ENCODE data around the gene SLC2A9.
A peak's percentile ranks its signal among the peaks of the same experiment; 100 is the strongest.

SLC2A9 gene

GRCh38 chr4:10019521-10020051, 1.7 kb downstream of the SLC2A9 start:
- no peak for DNase-seq
- peaks cover 30 to 49% of the 10 kb centered on the region in 2 donors for H3K4me1 Mint-ChIP-seq
- no peak for ATAC-seq (replicated peaks)
- H3K27ac Mint-ChIP-seq: no peak overlapping the region
- peak overlapping the region; percentile 87 to 90 for H3K4me3 Mint-ChIP-seq
- no peaks in the 10 kb centered on the region for H3K36me3 Mint-ChIP-seq
- no peaks in the 10 kb centered on the region for H3K27me3 Mint-ChIP-seq
- no peaks in the 10 kb centered on the region for H3K9me3 Mint-ChIP-seq

GRCh38 chr4:10018818-10019461, 2.4 kb downstream of the SLC2A9 start:
- peak overlapping the region; percentile 96 for H3K27ac Mint-ChIP-seq
- H3K36me3 Mint-ChIP-seq: no peaks in the 10 kb centered on the region
- ATAC-seq (replicated peaks) (peak; percentile 97 to 98), DNase-seq (peak; percentile 89)
- no peaks in the 10 kb centered on the region for H3K9me3 Mint-ChIP-seq
- H3K27me3 Mint-ChIP-seq: no peaks in the 10 kb centered on the region
- H3K4me1 Mint-ChIP-seq: peaks cover 28 to 46% of the 10 kb centered on the region in 2 donors
- peak overlapping the region; percentile 87 to 90 for H3K4me3 Mint-ChIP-seq

- no peaks in the 10 kb centered on the region for H3K36me3 Mint-ChIP-seq
- ATAC-seq (replicated peaks): no peak
These were observed 4.0 kb downstream of the SLC2A9 start for GRCh38 chr4:10017037-10017893.

GRCh38 chr4:10016169-10016568, 5.1 kb downstream of the SLC2A9 start:
- no peaks in the 10 kb centered on the region for H3K36me3 Mint-ChIP-seq
- peaks cover 15 to 29% of the 10 kb centered on the region in 2 donors for H3K4me1 Mint-ChIP-seq
- no peak for DNase-seq
- ATAC-seq (replicated peaks): no peak
- no peaks in the 10 kb centered on the region for H3K27me3 Mint-ChIP-seq
- no peaks in the 10 kb centered on the region for H3K9me3 Mint-ChIP-seq
- H3K27ac Mint-ChIP-seq: no peak overlapping the region
- no peak overlapping the region for H3K4me3 Mint-ChIP-seq

More at GRCh38 chr4:10017037-10017893, 4.0 kb downstream of the SLC2A9 start:
- no peak for DNase-seq
- H3K4me1 Mint-ChIP-seq: peaks cover 15 to 29% of the 10 kb centered on the region in 2 donors
- H3K9me3 Mint-ChIP-seq: no peaks in the 10 kb centered on the region
- no peak overlapping the region for H3K27ac Mint-ChIP-seq
- no peak overlapping the region for H3K4me3 Mint-ChIP-seq
- no peaks in the 10 kb centered on the region for H3K27me3 Mint-ChIP-seq

GRCh38 chr4:10015140-10015753, 6.0 kb downstream of the SLC2A9 start:
- no peak overlapping the region for H3K27ac Mint-ChIP-seq
- H3K4me3 Mint-ChIP-seq: no peak overlapping the region
- no peaks in the 10 kb centered on the region for H3K27me3 Mint-ChIP-seq
- DNase-seq (no peak), ATAC-seq (replicated peaks) (no peak)
- no peaks in the 10 kb centered on the region for H3K9me3 Mint-ChIP-seq
- H3K36me3 Mint-ChIP-seq: no peaks in the 10 kb centered on the region
- H3K4me1 Mint-ChIP-seq: peaks cover 10 to 22% of the 10 kb centered on the region in 2 donors

- peak; percentile 40 to 44 for ATAC-seq (replicated peaks)
- peaks cover 4 to 10% of the 10 kb centered on the region in 2 donors for H3K4me1 Mint-ChIP-seq
- no peak for DNase-seq
- H3K9me3 Mint-ChIP-seq: no peaks in the 10 kb centered on the region
- H3K4me3 Mint-ChIP-seq: no peak overlapping the region
- no peaks in the 10 kb centered on the region for H3K36me3 Mint-ChIP-seq
- H3K27ac Mint-ChIP-seq: no peak overlapping the region
- no peaks in the 10 kb centered on the region for H3K27me3 Mint-ChIP-seq
These were observed 7.6 kb downstream of the SLC2A9 start for GRCh38 chr4:10013722-10014121.

- Mint-ChIP-seq H3K27ac (no peak overlapping the region), H3K4me3 (no peak overlapping the region), H3K36me3 (no peaks in the 10 kb centered on the region), H3K27me3 (no peaks in the 10 kb centered on the region), H3K9me3 (no peaks in the 10 kb centered on the region), H3K4me1 (peaks cover 8 to 18% of the 10 kb centered on the region in 2 donors)
- ATAC-seq (replicated peaks) (no peak), DNase-seq (no peak)
These were observed 9.4 kb downstream of the SLC2A9 start for GRCh38 chr4:10011885-10012284.

GRCh38 chr4:10011277-10011676, 10.0 kb downstream of the SLC2A9 start:
- H3K27ac Mint-ChIP-seq: no peak overlapping the region
- no peaks in the 10 kb centered on the region for H3K9me3 Mint-ChIP-seq
- H3K4me3 Mint-ChIP-seq: no peak overlapping the region
- no peak for DNase-seq
- ATAC-seq (replicated peaks): no peak
- H3K36me3 Mint-ChIP-seq: no peaks in the 10 kb centered on the region
- H3K27me3 Mint-ChIP-seq: no peaks in the 10 kb centered on the region
- peaks cover 12 to 24% of the 10 kb centered on the region in 2 donors for H3K4me1 Mint-ChIP-seq

GRCh38 chr4:10009861-10010500, 11.3 kb downstream of the SLC2A9 start:
- Mint-ChIP-seq H3K4me1 (peaks cover 15 to 28% of the 10 kb centered on the region in 2 donors), H3K27ac (no peak overlapping the region), H3K27me3 (no peaks in the 10 kb centered on the region), H3K36me3 (no peaks in the 10 kb centered on the region), H3K9me3 (no peaks in the 10 kb centered on the region), H3K4me3 (no peak overlapping the region)
- no peak for DNase-seq
- ATAC-seq (replicated peaks): no peak

- no peak overlapping the region for H3K4me3 Mint-ChIP-seq
- H3K27ac Mint-ChIP-seq: no peak overlapping the region
- no peaks in the 10 kb centered on the region for H3K9me3 Mint-ChIP-seq
- H3K36me3 Mint-ChIP-seq: no peaks in the 10 kb centered on the region
- DNase-seq: no peak
- ATAC-seq (replicated peaks): no peak
- H3K27me3 Mint-ChIP-seq: no peaks in the 10 kb centered on the region
- peaks cover 15 to 28% of the 10 kb centered on the region in 2 donors for H3K4me1 Mint-ChIP-seq
These were observed 12.7 kb downstream of the SLC2A9 start for GRCh38 chr4:10008609-10009005.

- no peaks in the 10 kb centered on the region for H3K36me3 Mint-ChIP-seq
- H3K27ac Mint-ChIP-seq: no peak overlapping the region
- no peak overlapping the region for H3K4me3 Mint-ChIP-seq
- DNase-seq (no peak), ATAC-seq (replicated peaks) (peak; percentile 48 to 52)
- H3K27me3 Mint-ChIP-seq: no peaks in the 10 kb centered on the region
- no peaks in the 10 kb centered on the region for H3K9me3 Mint-ChIP-seq
- H3K4me1 Mint-ChIP-seq: peaks cover 15 to 28% of the 10 kb centered on the region in 2 donors
These were observed 13.3 kb downstream of the SLC2A9 start for GRCh38 chr4:10007793-10008608.

GRCh38 chr4:10007436-10007740, 13.9 kb downstream of the SLC2A9 start:
- Mint-ChIP-seq H3K36me3 (no peaks in the 10 kb centered on the region), H3K4me1 (peaks cover 15 to 28% of the 10 kb centered on the region in 2 donors), H3K27ac (no peak overlapping the region), H3K4me3 (no peak overlapping the region), H3K27me3 (no peaks in the 10 kb centered on the region), H3K9me3 (no peaks in the 10 kb centered on the region)
- DNase-seq: no peak
- ATAC-seq (replicated peaks): peak; percentile 54 to 65

- no peaks in the 10 kb centered on the region for H3K36me3 Mint-ChIP-seq
- DNase-seq (no peak), ATAC-seq (replicated peaks) (peak in 1 of 2 donors; percentile 26)
- no peaks in the 10 kb centered on the region for H3K27me3 Mint-ChIP-seq
- H3K4me3 Mint-ChIP-seq: no peak overlapping the region
- H3K4me1 Mint-ChIP-seq: peaks cover 15 to 28% of the 10 kb centered on the region in 2 donors
- no peak overlapping the region for H3K27ac Mint-ChIP-seq
- no peaks in the 10 kb centered on the region for H3K9me3 Mint-ChIP-seq
These were observed 14.5 kb downstream of the SLC2A9 start for GRCh38 chr4:10006601-10007435.
